NCI-H510A treated with DMSO at 0.1 percent for 48 hours (cell line): ENCODE results near the gene SYAP1.
"Not testable (repeated sequence)": the region's sequence is repeated elsewhere in the genome, so short reads cannot be mapped to it uniquely, and the experiment has no call there.

Experiments used
- DNase-seq: peaks from one replicate; lab custom pipeline; 2025; lab: John Stamatoyannopoulos, UW

The SYAP1 gene

DNA sequence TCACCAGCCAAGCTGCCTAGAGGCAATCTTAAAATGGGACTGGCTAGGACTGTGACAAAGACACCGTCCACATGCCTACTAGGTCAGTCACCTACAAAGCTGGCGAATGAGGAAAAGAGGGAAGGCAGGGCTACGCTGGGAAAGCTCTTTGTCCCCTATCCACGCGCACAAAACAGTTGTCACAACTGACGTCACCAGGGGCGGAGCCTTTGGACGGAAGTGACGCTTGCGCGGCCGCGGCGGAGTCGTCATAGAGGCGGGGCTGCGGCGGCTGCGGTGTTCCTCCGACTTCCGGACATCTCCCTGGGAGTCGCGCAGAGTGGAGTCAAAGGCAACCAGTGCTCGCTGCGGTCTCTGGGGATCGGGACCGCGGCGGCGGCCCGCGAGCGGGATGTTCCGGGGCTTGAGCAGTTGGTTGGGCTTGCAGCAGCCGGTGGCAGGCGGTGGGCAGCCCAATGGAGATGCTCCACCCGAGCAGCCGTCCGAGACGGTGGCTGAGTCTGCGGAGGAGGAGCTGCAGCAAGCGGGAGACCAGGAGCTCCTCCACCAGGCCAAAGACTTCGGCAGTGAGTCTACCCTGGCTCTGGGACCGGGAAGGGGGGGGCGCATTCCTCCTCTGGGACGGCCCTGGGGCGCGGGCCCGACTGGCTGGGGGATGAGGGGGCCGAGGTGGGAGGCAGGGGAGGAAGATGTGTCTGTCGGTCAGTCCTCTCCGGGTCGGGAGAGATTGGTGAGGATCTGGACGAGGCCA, at the start of gene SYAP1:
TSS of gene SYAP1 (plus strand) at position 279 of the 751 bp plus-strand sequence. CDS start at position 392, 113 bp downstream.
- DNase-seq, result peak; percentile 94

DNA sequence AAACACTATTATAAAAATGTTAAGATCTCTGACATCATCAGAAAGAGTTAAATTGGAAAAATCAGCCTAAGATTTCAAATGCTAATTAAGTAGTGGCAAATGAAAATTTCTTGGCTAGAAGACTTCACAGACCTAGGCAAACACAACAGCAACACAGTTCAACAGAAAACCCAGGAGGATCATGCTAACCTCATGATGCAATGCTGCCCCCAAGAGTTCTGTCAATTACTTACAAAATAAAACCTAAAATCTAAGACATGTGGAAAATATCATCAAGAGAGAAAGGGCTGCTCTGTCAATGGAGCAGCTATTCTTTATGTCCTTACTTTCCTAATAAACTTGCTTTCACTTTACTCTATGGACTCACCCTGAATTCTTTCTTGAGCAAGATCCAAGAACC, 48.4 kb upstream of the SYAP1 start:
- peak; percentile 41 for DNase-seq

DNA sequence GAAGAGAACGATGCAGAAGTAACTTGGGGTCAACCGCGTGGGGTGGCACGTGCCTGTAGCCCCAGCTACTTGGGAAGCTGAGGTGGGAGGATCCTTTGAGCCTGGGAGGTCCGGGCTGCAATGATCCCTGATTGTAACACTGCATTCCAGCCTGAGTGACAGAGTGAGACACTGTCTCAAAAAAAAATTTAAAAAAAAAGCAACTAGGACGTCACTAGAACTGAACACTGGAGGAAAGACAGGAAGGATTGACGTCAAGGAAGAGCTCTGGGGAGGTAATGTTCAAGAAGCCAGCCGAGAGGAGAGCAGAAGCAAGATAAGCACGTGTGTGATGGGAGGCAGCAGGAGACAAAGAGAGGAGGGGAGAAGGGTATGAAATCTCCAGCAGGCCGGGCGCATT, 40.7 kb upstream of the SYAP1 start:
- DNase-seq, result no peak

DNA sequence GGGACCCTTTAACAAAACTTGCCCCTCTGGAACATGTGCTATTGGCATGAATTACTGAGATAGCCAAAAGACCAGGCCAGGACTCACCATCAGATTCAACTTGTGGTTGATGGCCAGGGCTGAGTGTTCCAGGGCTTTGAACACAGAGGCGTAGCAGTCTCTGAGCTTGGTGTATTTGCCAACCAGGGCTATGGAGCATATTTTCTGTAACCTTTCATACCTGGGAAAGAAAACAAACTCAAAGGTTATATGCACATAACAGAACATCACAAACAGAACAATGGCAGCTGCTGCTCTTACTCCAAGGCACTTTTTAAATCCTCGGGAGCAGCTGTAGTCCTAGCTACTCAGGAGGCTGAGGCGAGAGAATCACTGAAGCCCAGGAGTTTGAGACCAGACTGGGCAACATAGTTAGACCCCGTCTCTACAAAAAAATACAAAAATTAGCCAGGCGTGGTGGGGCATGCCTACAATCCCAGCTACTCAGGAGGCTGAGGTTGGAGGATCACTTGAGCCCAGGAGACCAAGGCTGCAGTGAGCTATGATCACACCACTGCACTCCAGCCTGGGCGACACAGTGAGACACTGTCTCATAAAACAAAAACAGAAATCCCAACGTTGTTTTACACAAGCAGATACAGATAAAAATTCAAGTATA, 36.3 kb upstream of the SYAP1 start:
- no peak for DNase-seq

DNA sequence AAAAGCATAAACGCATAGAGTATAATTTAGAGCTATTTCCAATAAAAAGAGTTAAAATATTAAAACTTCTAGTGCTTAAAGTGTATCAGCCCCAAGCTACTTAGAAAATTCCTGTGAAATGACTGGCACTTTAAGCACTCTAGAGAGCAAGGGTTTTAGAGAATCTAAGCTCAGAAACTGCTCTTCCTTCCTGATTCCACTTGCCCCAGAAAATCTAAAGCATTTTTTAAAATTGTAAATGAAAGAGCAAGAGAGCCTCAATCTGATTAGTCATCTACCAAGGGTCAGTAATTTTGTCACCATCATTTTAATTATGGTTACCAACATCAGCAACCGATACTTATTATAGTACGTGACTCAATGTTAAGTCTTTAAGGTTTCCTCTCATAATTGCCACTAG, 31.9 kb upstream of the SYAP1 start:
- DNase-seq, result no peak

DNA sequence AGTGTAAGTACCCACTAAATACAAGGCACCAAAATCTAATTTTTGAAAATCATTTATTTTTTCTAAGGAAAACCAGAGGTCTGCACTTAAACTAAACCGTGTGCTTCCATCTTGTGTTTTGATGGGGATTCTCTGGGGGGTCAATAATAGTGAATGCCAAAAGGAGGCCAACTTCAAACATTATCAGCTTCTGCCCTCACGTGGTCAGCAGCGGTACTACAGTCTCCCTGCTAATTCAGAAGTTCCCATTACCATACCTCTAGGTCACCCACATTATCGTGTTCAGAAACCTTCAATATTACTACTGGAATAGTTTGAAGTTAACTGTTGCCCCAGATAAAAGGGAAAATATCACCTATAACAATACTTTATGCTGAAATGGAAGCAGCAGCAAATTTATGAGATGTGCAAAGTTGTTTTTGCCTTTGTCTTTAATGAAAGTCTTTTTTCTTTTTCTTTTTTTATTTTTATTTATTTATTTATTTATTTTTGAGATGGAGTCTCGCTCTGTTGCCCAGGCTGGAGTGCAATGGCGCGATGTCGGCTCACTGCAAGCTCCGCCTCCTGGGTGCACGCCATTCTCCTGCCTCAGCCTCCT, 24.2 kb upstream of the SYAP1 start:
- peak; percentile 42 for DNase-seq

GRCh38 chrX:16696956-16697355, 22.5 kb upstream of the SYAP1 start:
- no peak for DNase-seq

DNA sequence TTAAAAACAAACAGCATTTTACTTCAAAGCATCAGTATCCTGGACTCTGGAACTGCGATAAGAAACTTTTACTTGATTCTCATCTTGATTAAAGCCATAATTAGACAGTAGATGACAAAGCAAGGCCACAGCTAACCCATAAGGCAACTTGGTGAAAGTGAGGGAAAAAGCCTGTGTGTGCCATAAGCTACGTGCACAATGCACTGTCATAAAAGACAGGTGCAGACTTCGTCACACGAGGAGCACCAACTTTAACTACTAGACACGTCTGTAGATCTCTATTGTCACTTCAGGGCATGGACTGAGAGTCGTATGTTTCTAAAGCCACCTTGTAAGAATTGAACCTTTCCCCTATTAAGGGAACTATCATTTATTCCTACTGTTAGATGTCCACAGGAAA, 20.0 kb upstream of the SYAP1 start:
- no peak for DNase-seq

DNA sequence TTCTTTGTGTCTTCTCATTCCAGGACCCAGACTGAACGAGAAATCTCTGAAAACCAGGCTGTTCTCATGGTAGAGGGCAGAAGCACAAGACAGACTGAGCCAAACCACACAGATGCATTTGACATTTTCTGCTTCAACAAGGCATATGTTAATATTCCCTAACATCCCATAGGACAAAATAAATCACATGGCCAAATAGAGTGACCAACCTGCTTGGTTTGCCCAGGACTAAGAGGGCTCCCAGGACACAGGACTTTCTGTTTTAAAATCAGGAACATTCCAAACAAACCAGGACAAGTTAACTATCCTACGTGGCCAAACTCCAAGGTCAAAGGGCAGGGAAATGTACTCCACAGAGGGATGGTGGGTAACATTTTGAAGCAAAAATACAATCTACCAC, 18.7 kb upstream of the SYAP1 start:
- DNase-seq, result no peak

DNA sequence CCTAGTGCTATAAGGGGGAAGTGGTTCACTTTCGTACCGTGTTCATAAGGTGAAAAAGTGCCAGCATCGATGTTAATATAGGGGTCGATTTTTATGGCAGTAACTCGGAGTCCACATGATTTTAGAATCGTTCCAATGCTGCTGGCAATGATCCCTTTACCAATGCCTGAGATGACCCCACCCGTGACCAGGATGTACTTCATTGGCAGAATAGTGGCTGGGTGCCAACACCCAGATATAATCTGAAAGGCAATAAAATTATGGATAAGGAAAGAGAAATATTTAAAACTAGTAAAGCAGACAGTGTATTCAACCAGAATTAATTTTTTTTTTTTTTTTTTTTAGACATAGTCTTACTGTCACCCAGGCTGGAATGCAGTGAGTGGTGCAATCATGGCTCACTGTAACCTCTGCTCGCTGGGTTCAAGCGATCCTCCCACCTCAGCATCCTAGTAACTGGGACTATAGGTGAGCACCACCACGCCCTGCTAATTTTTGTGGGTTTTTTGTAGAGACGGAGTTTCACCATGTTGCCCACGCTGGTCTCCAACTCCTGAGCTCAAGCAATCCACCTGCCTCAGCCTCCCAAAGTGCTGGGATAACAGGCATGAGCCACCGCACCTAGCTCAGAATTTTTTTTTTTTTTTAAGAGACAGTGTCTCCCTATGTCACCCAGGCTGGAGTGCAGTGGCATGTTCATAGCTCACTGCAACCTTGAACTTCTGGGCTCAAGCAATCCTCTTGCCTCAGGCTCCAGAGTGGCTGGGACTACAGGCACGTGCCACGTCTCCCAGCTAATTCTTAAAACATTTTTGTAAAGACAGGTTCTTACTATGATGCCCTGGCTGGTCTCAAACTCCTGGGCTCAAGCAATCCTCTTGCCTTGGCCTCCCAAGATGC, 16.5 kb upstream of the SYAP1 start:
- no peak for DNase-seq

GRCh38 chrX:16705370-16705769, 14.0 kb upstream of the SYAP1 start:
- no peak for DNase-seq

GRCh38 chrX:16708016-16708415, 11.4 kb upstream of the SYAP1 start:
- no peak for DNase-seq

GRCh38 chrX:16711219-16711811, 8.1 kb upstream of the SYAP1 start:
- DNase-seq, result peak; percentile 20

GRCh38 chrX:16711893-16712547, 7.4 kb upstream of the SYAP1 start:
- DNase-seq, result no peak

GRCh38 chrX:16712548-16713155, 6.8 kb upstream of the SYAP1 start, which contains the start of gene CTPS2:
Gene CTPS2, minus strand, starts transcription at chrX:16712669. Its CDS starts 9,767 bp downstream, at chrX:16702902.
- peak; percentile 47 for DNase-seq

GRCh38 chrX:16714504-16714903, 4.9 kb upstream of the SYAP1 start:
- no peak for DNase-seq

DNA sequence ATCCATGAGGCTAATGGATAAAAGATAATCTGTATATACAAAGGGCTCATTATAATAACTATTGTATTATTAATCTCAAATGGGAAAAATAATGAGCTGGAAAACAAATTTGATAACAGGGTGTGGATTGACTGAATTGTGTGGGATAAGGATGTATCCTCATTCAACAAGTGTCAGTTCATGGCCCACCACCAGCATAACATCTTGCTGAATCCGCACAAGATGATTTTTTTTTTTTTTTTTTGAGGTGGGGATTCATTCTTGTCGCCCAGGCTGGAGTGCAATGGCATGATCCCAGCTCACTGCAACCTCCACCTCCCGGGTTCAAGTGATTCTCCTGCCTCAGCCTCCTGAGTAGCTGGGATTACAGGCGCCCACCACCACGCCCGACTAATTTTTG, 3.8 kb upstream of the SYAP1 start:
- DNase-seq, result not testable (repeated sequence)

GRCh38 chrX:16716451-16716850, 3.0 kb upstream of the SYAP1 start:
- DNase-seq, result not testable (repeated sequence)

DNA sequence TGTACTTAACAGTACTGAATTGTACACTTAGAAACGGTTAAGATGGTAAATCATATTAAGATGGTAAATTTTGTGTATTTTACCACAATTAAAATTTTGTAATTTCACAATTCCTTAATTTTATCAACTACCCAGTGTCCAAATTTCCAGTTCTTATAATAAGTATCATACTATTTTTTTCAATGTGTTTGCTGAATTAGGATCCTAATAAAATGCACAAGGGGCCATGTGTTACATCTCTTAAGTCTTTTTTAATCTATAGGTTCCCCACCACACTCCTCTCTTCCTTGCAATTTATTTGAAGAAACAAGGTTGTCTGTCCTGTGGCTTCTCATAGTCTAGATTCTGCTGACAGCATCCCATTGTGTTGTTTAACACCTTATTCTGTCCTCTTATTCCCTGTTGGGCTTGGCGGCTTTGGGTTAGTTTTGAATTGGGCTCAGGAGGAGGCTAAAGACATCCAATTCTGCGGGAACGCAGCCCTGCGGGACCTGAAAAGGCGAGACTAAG, 533 bp upstream of the SYAP1 start:
- DNase-seq, result no peak

- DNase-seq, result no peak
Measured at GRCh38 chrX:16722481-16722880, 3.1 kb downstream of the SYAP1 start.

DNA sequence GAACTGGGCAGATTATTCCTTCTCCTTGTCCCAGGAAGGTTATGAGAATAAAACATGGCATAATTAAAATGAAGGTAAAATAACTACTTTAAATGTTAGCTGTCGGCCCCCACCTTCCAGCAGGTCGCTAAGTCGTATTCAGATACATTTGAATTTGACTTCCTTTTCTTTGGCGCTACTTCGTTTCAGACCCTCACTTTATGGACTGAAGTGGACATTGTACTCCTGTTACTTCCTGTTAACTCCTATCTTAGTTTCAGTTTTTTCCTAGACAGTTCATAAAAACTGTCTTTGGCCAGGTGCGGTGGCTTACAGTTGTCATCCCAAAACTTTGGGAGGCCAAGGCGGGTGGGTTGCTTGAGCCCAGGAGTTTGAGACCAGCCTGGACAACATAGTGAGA, 5.7 kb downstream of the SYAP1 start:
- DNase-seq, result no peak
